Effector CD4-positive, alpha-beta T cell (primary cell): ENCODE results near the gene ABCG1.

Source experiments
- DNase-seq: peaks from one replicate; pipeline ENCODE4 v3.0.0-alpha.2; 2020

ABCG1 gene

GRCh38 chr21:42272984-42273600, 54.2 kb downstream of the ABCG1 start:
- DNase-seq: no peak

GRCh38 chr21:42276076-42276475, 57.1 kb downstream of the ABCG1 start:
- no peak for DNase-seq

GRCh38 chr21:42276526-42277154, 57.7 kb downstream of the ABCG1 start:
- no peak for DNase-seq

GRCh38 chr21:42277593-42277992, 58.7 kb downstream of the ABCG1 start:
- no peak for DNase-seq

- no peak for DNase-seq
Measured at GRCh38 chr21:42278451-42279149, 59.7 kb downstream of the ABCG1 start.

- no peak for DNase-seq
Measured at GRCh38 chr21:42279341-42279871, 60.5 kb downstream of the ABCG1 start.

- DNase-seq: no peak
Measured at GRCh38 chr21:42279888-42280287, 60.9 kb downstream of the ABCG1 start.

- no peak for DNase-seq
Measured at GRCh38 chr21:42280356-42281180, 61.6 kb downstream of the ABCG1 start.

- DNase-seq: no peak
Measured at GRCh38 chr21:42281181-42281680, 62.3 kb downstream of the ABCG1 start.

- DNase-seq: no peak
Measured at GRCh38 chr21:42282021-42282420, 63.1 kb downstream of the ABCG1 start.

- DNase-seq: no peak
Measured at GRCh38 chr21:42282715-42283114, 63.8 kb downstream of the ABCG1 start.

- DNase-seq: no peak
Measured at GRCh38 chr21:42285569-42286245, 66.8 kb downstream of the ABCG1 start.

GRCh38 chr21:42286416-42286815, 67.5 kb downstream of the ABCG1 start:
- DNase-seq: no peak

- no peak for DNase-seq
Measured at GRCh38 chr21:42287193-42288083, 68.5 kb downstream of the ABCG1 start.

GRCh38 chr21:42288962-42289361, 70.0 kb downstream of the ABCG1 start:
- DNase-seq: no peak

- no peak for DNase-seq
Measured at GRCh38 chr21:42289926-42290325, 71.0 kb downstream of the ABCG1 start.

- no peak for DNase-seq
Measured at GRCh38 chr21:42290505-42290904, 71.6 kb downstream of the ABCG1 start.

- no peak for DNase-seq
Measured at GRCh38 chr21:42291003-42291750, 72.2 kb downstream of the ABCG1 start.

- DNase-seq: no peak
Measured at GRCh38 chr21:42291751-42292562, 73.0 kb downstream of the ABCG1 start.
